ENCODE measurements around the gene OR2T2.
"Not testable (repeated sequence)": the region's sequence is repeated elsewhere in the genome, so short reads cannot be mapped to it uniquely, and the experiment has no call there.

OR2T2 gene

GRCh38 chr1:248453619-248454018, 8.2 kb downstream of the OR2T2 start:
- not testable (repeated sequence) for DNase-seq

GRCh38 chr1:248455045-248455444, 9.6 kb downstream of the OR2T2 start:
- not testable (repeated sequence) for DNase-seq

GRCh38 chr1:248456635-248457034, 11.2 kb downstream of the OR2T2 start:
- DNase-seq, result not testable (repeated sequence)

- not testable (repeated sequence) for DNase-seq
These were observed 13.7 kb downstream of the OR2T2 start for GRCh38 chr1:248459117-248459516.

- DNase-seq, result no peak
These were observed 25.7 kb downstream of the OR2T2 start for GRCh38 chr1:248471154-248471553.

- not testable (repeated sequence) for DNase-seq
These were observed 26.7 kb downstream of the OR2T2 start for GRCh38 chr1:248472111-248472510.

- not testable (repeated sequence) for DNase-seq
These were observed 27.6 kb downstream of the OR2T2 start, which contains the start of gene OR2T3 for GRCh38 chr1:248473051-248473450. Gene OR2T3 (plus strand): TSS chr1:248473351. CDS start chr1:248473351, 0 bp downstream.

- not testable (repeated sequence) for DNase-seq
These were observed 30.2 kb downstream of the OR2T2 start for GRCh38 chr1:248475660-248476059.

- DNase-seq, result not testable (repeated sequence)
These were observed 36.5 kb downstream of the OR2T2 start for GRCh38 chr1:248481686-248482579.

GRCh38 chr1:248488289-248488688, 42.9 kb downstream of the OR2T2 start, which contains the start of gene OR2T5:
Gene OR2T5 (plus strand): TSS chr1:248488589. CDS start chr1:248488589, 0 bp downstream.
- DNase-seq, result not testable (repeated sequence)

- not testable (repeated sequence) for DNase-seq
These were observed 51.2 kb downstream of the OR2T2 start for GRCh38 chr1:248496661-248497060.

GRCh38 chr1:248500305-248501035, 55.0 kb downstream of the OR2T2 start:
- DNase-seq, result not testable (repeated sequence)
